OCI-LY1 (cell line): Measurements from ENCODE around the gene SLIT3.

ENCODE experiments used
- H2AFZ ChIP-seq: fragments of 200-600 bp; sonication (generic), shearing (Covaris generic); 2 replicates; pipeline ENCODE4 v1.6.0; 2014; ENCODE audit warnings: antibody characterized with exemption, mild to moderate bottlenecking, low read length
- H3F3A ChIP-seq: fragments of 200-600 bp; sonication (generic), shearing (Covaris generic); 2 replicates; pipeline ENCODE4 v1.6.0; 2014; ENCODE audit warnings: mild to moderate bottlenecking, antibody characterized with exemption, low read length, moderate library complexity; ENCODE audit not compliant: insufficient read depth
- H3K27ac ChIP-seq: fragments of 200-600 bp; sonication (generic); 2 replicates; pipeline ENCODE4 v1.5.1; 2014; ENCODE audit warnings: low read length, mixed run types, mild to moderate bottlenecking, low read depth; ENCODE audit not compliant: poor library complexity, severe bottlenecking
- H3K27me3 ChIP-seq: fragments of 200-600 bp; sonication (generic); 2 replicates; pipeline ENCODE4 v1.6.0; 2014; ENCODE audit warnings: antibody characterized with exemption, mild to moderate bottlenecking, low read length, moderate library complexity; ENCODE audit not compliant: insufficient read depth
- H3K36me3 ChIP-seq: fragments of 200-600 bp; sonication (generic); 2 replicates; pipeline ENCODE4 v1.6.1; 2014; ENCODE audit warnings: mild to moderate bottlenecking, antibody characterized with exemption, low read length, moderate library complexity, mixed read lengths; ENCODE audit not compliant: insufficient read depth
- H3K4me1 ChIP-seq: fragments of 200-600 bp; sonication (generic); 2 replicates; pipeline ENCODE4 v1.5.1; 2014; ENCODE audit warnings: mild to moderate bottlenecking, low read length, moderate library complexity; ENCODE audit not compliant: insufficient read depth, severe bottlenecking
- H3K4me2 ChIP-seq: fragments of 200-600 bp; sonication (generic), shearing (Covaris generic); 2 replicates; pipeline ENCODE4 v1.6.1; 2014; ENCODE audit warnings: low read length
- H3K4me3 ChIP-seq: fragments of 200-600 bp; sonication (generic); 2 replicates; pipeline ENCODE4 v1.5.1; 2014; ENCODE audit warnings: low read length, low read depth, mild to moderate bottlenecking, mixed read lengths; ENCODE audit not compliant: poor library complexity, severe bottlenecking
- H3K79me2 ChIP-seq: fragments of 200-600 bp; shearing (Covaris generic); 2 replicates; pipeline ENCODE4 v1.6.1; 2016; ENCODE audit warnings: mixed run types, low read length, mixed read lengths; ENCODE audit not compliant: insufficient read depth
- H3K9ac ChIP-seq: fragments of 200-600 bp; sonication (generic), shearing (Covaris generic); 2 replicates; pipeline ENCODE4 v1.6.1; 2014; ENCODE audit warnings: mild to moderate bottlenecking, low read length, mixed read lengths
- H3K9me2 ChIP-seq: fragments of 200-600 bp; sonication (generic), shearing (Covaris generic); 2 replicates; pipeline ENCODE4 v1.6.1; 2014; ENCODE audit warnings: low read depth, mild to moderate bottlenecking, low read length, mixed read lengths
- H3K9me3 ChIP-seq: fragments of 200-600 bp; shearing (Covaris generic); 2 replicates; pipeline ENCODE4 v1.6.1; 2014; ENCODE audit warnings: low read length, mixed read lengths
- H4K20me1 ChIP-seq: fragments of 200-600 bp; sonication (generic), shearing (Covaris generic); 2 replicates; pipeline ENCODE4 v1.6.0; 2016; ENCODE audit warnings: mild to moderate bottlenecking, low read length; ENCODE audit not compliant: insufficient read depth
- CTCF ChIP-seq: fragments of 200-600 bp; sonication (generic), shearing (Covaris generic); IDR thresholded peaks from 2 replicates; pipeline ENCODE4 v1.5.1; 2017; ENCODE audit warnings: mild to moderate bottlenecking, antibody characterized with exemption, low read length, moderate library complexity, mixed read lengths
- EZH2 ChIP-seq: fragments of 200-600 bp; sonication (generic), shearing (Covaris generic); IDR thresholded peaks from 2 replicates; pipeline ENCODE4 v1.8.0; 2017; ENCODE audit warnings: borderline replicate concordance, mixed run types, mild to moderate bottlenecking, antibody characterized with exemption, low read length, moderate library complexity, mixed read lengths

SLIT3 gene

GRCh38 chr5:168887931-168888330 is 413.0 kb downstream of the SLIT3 start:
- Histone ChIP-seq H3K27me3 (no peaks in the 10 kb centered on the region; the same call in 1 of the 2 replicates), H3F3A (no peaks in the 10 kb centered on the region), H4K20me1 (no peaks in the 10 kb centered on the region), H2AFZ (no peak overlapping the region), H3K9me3 (no peaks in the 10 kb centered on the region), H3K9me2 (no peaks in the 10 kb centered on the region), H3K4me3 (no peak overlapping the region), H3K79me2 (no peaks in the 10 kb centered on the region), H3K4me2 (no peak overlapping the region), H3K4me1 (no peaks in the 10 kb centered on the region), H3K9ac (no peak overlapping the region), H3K36me3 (no peaks in the 10 kb centered on the region), H3K27ac (no peak overlapping the region)
- TF ChIP-seq CTCF (no peak), EZH2 (no peak)

- H3K4me3 ChIP-seq: no peak overlapping the region
- TF ChIP-seq CTCF: no peak
- no peak for TF ChIP-seq EZH2
- H3K36me3 ChIP-seq: no peaks in the 10 kb centered on the region
- H3K9ac ChIP-seq: no peak overlapping the region
- H3K9me3 ChIP-seq: no peaks in the 10 kb centered on the region
- H2AFZ ChIP-seq: no peak overlapping the region
- H3K4me2 ChIP-seq: no peak overlapping the region
- no peak overlapping the region for H3K27ac ChIP-seq
- H3K9me2 ChIP-seq: no peaks in the 10 kb centered on the region
- no peaks in the 10 kb centered on the region for H3K79me2 ChIP-seq
- no peaks in the 10 kb centered on the region for H3F3A ChIP-seq
- H4K20me1 ChIP-seq: no peaks in the 10 kb centered on the region
- H3K4me1 ChIP-seq: no peaks in the 10 kb centered on the region
- H3K27me3 ChIP-seq: no peaks in the 10 kb centered on the region; the same call in 1 of the 2 replicates
Observed at GRCh38 chr5:168886157-168886556, 414.8 kb downstream of the SLIT3 start.

GRCh38 chr5:168885324-168886120 is 415.4 kb downstream of the SLIT3 start:
- TF ChIP-seq CTCF (no peak), EZH2 (no peak)
- no peaks in the 10 kb centered on the region; the same call in 1 of the 2 replicates for H3K27me3 ChIP-seq
- no peak overlapping the region for H3K27ac ChIP-seq

More at GRCh38 chr5:168885324-168886120, 415.4 kb downstream of the SLIT3 start:
- H3K9me3 ChIP-seq: no peaks in the 10 kb centered on the region
- H2AFZ ChIP-seq: no peak overlapping the region
- H3K9me2 ChIP-seq: no peaks in the 10 kb centered on the region
- no peak overlapping the region for H3K4me2 ChIP-seq
- no peak overlapping the region for H3K9ac ChIP-seq
- H3K4me1 ChIP-seq: no peaks in the 10 kb centered on the region
- H4K20me1 ChIP-seq: no peaks in the 10 kb centered on the region
- no peak overlapping the region for H3K4me3 ChIP-seq
- no peaks in the 10 kb centered on the region for H3F3A ChIP-seq
- H3K79me2 ChIP-seq: no peaks in the 10 kb centered on the region
- H3K36me3 ChIP-seq: no peaks in the 10 kb centered on the region
